Choroid plexus epithelial cell (primary cell): ENCODE data around the gene UAP1L1.

Source experiments
- DNase-seq: peaks from one replicate; pipeline ENCODE4 v3.0.0-alpha.2; 2010; ENCODE audit warnings: low read depth
- H3K4me3 ChIP-seq: 2 replicates; pipeline ENCODE4 v1.5.1; 2011; ENCODE audit warnings: low read depth, mild to moderate bottlenecking, control low read depth, low read length, moderate library complexity
- TF ChIP-seq, protein P1 (sequence below): conservative IDR thresholded peaks from 2 replicates; pipeline ENCODE4 v1.5.1; 2011; ENCODE audit warnings: low read depth, mild to moderate bottlenecking, control low read depth, inconsistent platforms, low read length, moderate library complexity

Gene UAP1L1

DNA sequence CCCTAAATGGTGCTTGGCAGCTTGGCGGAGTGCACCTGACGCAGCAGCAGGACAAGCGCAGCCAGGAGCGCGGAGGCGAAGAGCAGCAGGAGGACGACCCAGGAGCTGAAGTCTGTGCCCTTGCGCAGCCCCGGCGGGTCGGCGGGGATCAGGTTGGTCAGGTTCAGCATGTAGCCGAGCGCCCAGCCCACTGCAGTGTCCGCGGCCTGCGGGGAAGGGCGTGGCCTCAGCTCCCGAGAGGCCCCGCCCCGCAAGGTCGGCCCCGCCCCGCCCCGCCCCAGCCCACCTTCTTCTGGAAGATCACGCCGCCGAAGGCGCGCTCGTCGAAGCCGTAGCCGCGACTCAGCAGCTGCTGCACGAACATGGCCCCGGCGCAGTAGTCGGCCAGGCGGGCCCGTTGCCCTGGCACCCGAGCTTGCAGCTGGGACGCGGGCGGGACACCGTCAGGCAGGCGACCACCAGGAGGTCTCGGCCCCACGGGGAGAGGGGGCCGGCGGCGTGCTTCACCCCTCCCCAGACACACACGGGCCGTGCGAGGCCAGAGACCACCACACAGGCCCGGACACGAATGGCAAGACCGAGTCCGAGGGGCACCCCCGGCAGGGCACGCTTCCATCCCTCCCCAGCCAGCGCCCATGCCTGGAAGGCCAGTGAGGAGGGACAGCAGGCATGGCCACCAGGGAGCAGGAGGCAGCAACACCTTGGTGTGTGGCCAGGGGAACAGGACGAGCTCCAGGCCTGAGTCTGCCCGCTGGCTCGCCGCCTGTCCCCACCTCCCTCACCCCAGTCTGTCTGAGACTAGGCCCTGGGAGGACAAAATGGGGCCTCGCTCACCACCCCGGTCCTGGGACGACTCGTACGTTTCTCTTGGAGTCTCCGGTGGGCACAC, 28.4 kb upstream of the UAP1L1 start:
- TF ChIP-seq, protein P1, sequence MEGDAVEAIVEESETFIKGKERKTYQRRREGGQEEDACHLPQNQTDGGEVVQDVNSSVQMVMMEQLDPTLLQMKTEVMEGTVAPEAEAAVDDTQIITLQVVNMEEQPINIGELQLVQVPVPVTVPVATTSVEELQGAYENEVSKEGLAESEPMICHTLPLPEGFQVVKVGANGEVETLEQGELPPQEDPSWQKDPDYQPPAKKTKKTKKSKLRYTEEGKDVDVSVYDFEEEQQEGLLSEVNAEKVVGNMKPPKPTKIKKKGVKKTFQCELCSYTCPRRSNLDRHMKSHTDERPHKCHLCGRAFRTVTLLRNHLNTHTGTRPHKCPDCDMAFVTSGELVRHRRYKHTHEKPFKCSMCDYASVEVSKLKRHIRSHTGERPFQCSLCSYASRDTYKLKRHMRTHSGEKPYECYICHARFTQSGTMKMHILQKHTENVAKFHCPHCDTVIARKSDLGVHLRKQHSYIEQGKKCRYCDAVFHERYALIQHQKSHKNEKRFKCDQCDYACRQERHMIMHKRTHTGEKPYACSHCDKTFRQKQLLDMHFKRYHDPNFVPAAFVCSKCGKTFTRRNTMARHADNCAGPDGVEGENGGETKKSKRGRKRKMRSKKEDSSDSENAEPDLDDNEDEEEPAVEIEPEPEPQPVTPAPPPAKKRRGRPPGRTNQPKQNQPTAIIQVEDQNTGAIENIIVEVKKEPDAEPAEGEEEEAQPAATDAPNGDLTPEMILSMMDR, result no peak
- no peak for DNase-seq
- no peak overlapping the region for H3K4me3 ChIP-seq

DNA sequence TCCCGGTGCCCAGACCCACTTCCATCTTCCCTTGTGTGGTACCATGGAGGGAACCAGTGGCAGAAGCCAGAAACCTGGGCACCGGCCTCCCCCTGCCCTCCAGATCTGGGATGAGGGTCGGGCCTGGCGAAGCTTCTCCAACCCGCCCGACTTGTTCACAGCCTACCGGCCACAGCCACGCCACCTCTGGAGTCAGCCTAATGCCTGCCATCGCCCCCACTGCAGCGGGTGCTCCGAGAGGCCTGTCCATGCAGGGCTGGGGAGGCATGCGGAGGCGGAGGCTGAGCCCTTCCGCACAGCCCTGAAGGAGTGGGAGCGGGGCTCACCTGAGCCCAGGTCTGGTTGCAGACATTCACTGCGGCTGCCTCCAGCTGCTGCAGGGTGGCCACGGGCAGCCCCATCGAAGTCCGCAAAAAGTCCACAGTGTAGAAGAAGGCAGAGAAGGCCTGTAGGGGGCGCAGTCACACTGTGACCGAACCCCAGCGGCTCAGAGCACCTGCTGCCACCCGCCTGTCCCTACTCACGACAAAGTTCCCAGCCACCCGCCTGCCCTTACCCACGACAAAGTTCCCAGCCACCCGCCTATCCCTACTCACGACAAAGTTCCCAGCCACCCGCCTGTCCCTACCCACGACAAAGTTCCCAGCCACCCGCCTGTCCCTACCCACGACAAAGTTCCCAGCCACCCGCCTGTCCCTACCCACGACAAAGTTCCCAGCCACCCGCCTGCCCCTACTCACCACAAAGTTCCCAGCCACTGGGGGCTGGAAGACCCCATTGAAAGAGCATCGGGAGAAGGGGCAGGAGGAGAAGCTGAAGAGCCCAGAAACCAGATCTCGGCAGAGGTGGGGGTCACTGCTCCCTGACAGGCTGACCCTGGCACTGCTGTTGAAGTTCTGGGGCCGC, 27.5 kb upstream of the UAP1L1 start:
- DNase-seq, result peak; percentile 59
- TF ChIP-seq, protein P1, result peak; percentile 67
- H3K4me3 ChIP-seq, result no peak overlapping the region

DNA sequence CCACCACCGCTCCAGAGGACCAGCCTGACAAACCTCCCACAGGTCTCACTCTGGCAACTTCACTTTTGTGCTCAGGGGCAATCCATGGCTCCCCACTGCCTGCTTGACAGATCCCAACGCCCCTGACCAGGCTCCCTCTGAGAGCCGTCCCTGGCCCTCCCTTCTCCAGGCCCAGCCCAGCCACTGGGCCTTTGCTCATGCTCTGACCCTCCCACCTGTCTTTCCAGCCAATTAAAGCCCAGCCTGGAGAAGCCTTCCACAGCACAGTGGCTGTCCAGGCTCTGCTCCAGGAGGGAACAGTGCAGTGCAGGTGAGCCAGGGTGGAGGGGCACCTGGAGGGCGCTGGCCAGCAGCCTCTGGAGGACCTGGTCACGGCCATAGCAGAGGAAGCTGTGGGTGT, 26.7 kb upstream of the UAP1L1 start:
- no peak overlapping the region for H3K4me3 ChIP-seq
- DNase-seq, result no peak
- TF ChIP-seq, protein P1, result no peak

DNA sequence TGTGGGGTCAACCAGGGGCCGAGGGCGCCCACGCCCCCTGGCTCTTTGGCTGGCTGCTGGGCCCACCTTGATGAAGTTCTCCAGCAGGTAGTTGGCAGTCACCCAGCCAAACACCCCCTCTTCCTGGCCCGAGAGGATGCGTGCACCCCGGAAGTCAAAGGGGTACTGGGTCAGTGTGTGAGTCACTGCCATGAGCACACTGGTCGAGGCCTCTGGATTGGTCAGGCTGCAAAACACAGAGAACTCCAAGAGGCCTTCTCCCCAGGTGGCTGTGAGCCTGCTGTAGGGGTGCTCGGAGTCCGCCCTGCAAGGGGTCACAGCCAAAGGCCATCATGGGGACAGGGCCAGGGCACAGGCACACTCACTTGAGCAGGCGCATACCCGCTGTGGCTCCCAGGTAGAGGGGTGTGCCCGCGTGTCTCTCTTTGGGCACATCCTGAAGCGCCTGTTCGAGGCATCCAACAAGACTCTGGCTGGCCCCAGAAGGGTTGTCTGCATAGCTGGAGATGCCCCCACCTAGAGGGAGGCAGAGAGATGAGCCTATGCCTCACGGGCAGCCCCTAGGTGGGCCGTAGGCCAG, 26.1 kb upstream of the UAP1L1 start:
- DNase-seq, result no peak
- H3K4me3 ChIP-seq, result no peak overlapping the region
- TF ChIP-seq, protein P1, result no peak

DNA sequence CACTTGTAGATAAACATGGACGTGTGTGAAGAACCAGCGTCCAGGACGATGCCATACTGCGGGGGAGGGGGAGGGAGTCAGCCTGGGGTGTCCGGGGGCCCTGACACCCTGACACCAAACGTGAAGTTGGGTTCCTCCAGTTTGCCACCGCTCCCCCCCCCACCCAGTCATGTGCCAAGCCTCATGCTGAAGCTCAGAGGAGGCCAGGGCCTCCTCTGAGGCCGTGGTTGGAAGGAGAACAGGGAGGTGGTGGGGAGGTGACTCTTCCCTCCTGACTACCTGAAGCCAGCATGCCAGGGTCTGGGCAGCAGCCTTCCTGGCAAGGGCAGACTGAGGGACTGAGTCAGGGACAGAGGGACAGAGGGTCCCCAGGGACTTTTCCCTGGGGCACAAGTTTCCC, 25.0 kb upstream of the UAP1L1 start:
- TF ChIP-seq, protein P1, result no peak

DNA sequence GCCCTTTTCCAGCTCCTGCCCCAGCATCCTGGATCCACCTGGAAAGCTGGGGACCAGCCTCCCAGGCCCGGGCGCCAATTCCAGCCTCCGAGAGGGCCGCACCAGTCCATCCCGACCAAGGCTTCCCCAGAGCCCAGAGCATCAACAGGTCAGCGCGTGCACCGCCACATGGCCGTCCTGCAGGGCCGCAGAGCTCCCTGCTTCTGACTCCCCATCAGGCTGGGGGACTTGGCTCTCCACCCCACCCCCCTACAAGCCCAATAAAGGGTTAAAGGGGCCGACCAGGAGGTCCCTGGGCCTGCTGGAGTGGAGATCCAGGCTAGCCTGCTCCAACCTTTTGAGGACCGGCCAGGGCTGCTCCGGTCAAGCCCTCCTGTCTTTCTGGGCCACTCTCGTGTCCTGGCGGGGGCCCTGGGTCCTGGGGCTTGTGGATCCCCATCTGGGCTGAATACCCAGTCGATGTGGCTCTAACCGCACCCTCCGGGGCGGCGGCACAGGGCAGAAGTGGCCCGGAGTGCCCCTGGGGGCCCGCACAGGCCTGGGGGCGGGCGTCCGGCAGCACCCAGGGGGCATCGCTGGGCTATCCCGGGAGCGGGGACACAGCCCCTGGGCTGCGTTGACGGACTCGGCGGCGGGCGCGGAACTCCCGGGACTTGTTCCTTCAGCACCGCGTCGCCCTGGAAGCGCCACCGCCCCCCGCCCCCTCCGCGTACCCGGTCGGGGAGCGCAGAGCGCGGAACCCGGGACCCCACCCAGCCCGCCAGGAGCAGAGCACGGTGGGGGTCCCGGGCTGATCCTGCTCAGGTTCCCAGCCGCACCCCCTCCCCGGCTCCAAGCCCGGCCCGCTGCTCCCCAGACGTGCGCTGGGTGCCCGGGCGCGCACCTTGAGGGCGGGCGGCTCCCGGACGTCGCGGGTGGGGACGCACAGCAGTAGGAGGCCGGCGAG, 24.0 kb upstream of the UAP1L1 start:
- H3K4me3 ChIP-seq, result no peak overlapping the region
- TF ChIP-seq, protein P1, result no peak

More for the DNA sequence above, 25.0 kb upstream of the UAP1L1 start:
- no peak overlapping the region for H3K4me3 ChIP-seq
- no peak for DNase-seq

More for the DNA sequence above, 24.0 kb upstream of the UAP1L1 start:
- DNase-seq, result no peak
